ENCODE measurements around the gene UGT8. TPM values are rescaled to one million over a fixed set of nuclear protein-coding genes. Genes with fewer than 3 reads are reported as not detected.

The UGT8 gene
- total RNA-seq, 1 donor from 2014 or later = 6.3 TPM

- H3K9me3 Mint-ChIP-seq = no peaks in the 10 kb centered on the region
- no peak overlapping the region for H3K4me3 Mint-ChIP-seq
- no peaks in the 10 kb centered on the region for H3K27me3 Mint-ChIP-seq (ENCODE audit: low read depth)
- H3K4me1 Mint-ChIP-seq = peaks cover 11% of the 10 kb centered on the region
- H3K36me3 Mint-ChIP-seq (ENCODE audit: low read depth) = no peaks in the 10 kb centered on the region
- DNase-seq (ENCODE audit: low read depth, low spot score) = no peak
- no peak for TF ChIP-seq CTCF (conservative IDR thresholded peaks at IDR 0.05)
- no peak overlapping the region for H3K27ac Mint-ChIP-seq (ENCODE audit: unreplicated experiment)
Observed at GRCh38 chr4:114692958-114693357, 94.4 kb downstream of the UGT8 start.

- no peak for DNase-seq (ENCODE audit: low read depth, low spot score)
- H3K27me3 Mint-ChIP-seq (ENCODE audit: low read depth) = no peaks in the 10 kb centered on the region
- no peak overlapping the region for H3K27ac Mint-ChIP-seq (ENCODE audit: unreplicated experiment)
- TF ChIP-seq CTCF (conservative IDR thresholded peaks at IDR 0.05) = peak; percentile 85
- no peaks in the 10 kb centered on the region for H3K36me3 Mint-ChIP-seq (ENCODE audit: low read depth)
- H3K4me1 Mint-ChIP-seq = peaks cover 17% of the 10 kb centered on the region
- no peaks in the 10 kb centered on the region for H3K9me3 Mint-ChIP-seq
- no peak overlapping the region for H3K4me3 Mint-ChIP-seq
Observed at GRCh38 chr4:114694770-114695169, 96.2 kb downstream of the UGT8 start.

GRCh38 chr4:114698231-114698630, 99.6 kb downstream of the UGT8 start:
- Mint-ChIP-seq H3K27me3 (ENCODE audit: low read depth) (no peaks in the 10 kb centered on the region), H3K27ac (ENCODE audit: unreplicated experiment) (no peak overlapping the region), H3K4me1 (peaks cover 17% of the 10 kb centered on the region), H3K9me3 (no peaks in the 10 kb centered on the region), H3K4me3 (no peak overlapping the region), H3K36me3 (ENCODE audit: low read depth) (no peaks in the 10 kb centered on the region)
- no peak for DNase-seq (ENCODE audit: low read depth, low spot score)
- TF ChIP-seq CTCF (conservative IDR thresholded peaks at IDR 0.05) = no peak

GRCh38 chr4:114701491-114701890, 102.9 kb downstream of the UGT8 start:
- Mint-ChIP-seq H3K27ac (ENCODE audit: unreplicated experiment) (no peak overlapping the region), H3K9me3 (no peaks in the 10 kb centered on the region), H3K27me3 (ENCODE audit: low read depth) (no peaks in the 10 kb centered on the region), H3K4me3 (no peak overlapping the region), H3K4me1 (peaks cover 17% of the 10 kb centered on the region), H3K36me3 (ENCODE audit: low read depth) (no peaks in the 10 kb centered on the region)
- TF ChIP-seq CTCF (conservative IDR thresholded peaks at IDR 0.05) = no peak
- DNase-seq (ENCODE audit: low read depth, low spot score) = no peak

- no peaks in the 10 kb centered on the region for H3K27me3 Mint-ChIP-seq (ENCODE audit: low read depth)
- no peak for DNase-seq (ENCODE audit: low read depth, low spot score)
- no peak overlapping the region for H3K4me3 Mint-ChIP-seq
- H3K27ac Mint-ChIP-seq (ENCODE audit: unreplicated experiment) = no peak overlapping the region
- peaks cover 3% of the 10 kb centered on the region for H3K9me3 Mint-ChIP-seq
- TF ChIP-seq CTCF (conservative IDR thresholded peaks at IDR 0.05) = no peak
- no peaks in the 10 kb centered on the region for H3K36me3 Mint-ChIP-seq (ENCODE audit: low read depth)
- no peaks in the 10 kb centered on the region for H3K4me1 Mint-ChIP-seq
Observed at GRCh38 chr4:114717432-114717831, 118.8 kb downstream of the UGT8 start.

GRCh38 chr4:114725066-114725465, 126.5 kb downstream of the UGT8 start:
- Mint-ChIP-seq H3K9me3 (no peaks in the 10 kb centered on the region), H3K36me3 (ENCODE audit: low read depth) (no peaks in the 10 kb centered on the region), H3K4me3 (no peak overlapping the region), H3K4me1 (peaks cover 7% of the 10 kb centered on the region), H3K27ac (ENCODE audit: unreplicated experiment) (no peak overlapping the region), H3K27me3 (ENCODE audit: low read depth) (no peaks in the 10 kb centered on the region)
- DNase-seq (ENCODE audit: low read depth, low spot score) = no peak
- no peak for TF ChIP-seq CTCF (conservative IDR thresholded peaks at IDR 0.05)
